ENCODE results near the gene ZFPL1.

DNA sequence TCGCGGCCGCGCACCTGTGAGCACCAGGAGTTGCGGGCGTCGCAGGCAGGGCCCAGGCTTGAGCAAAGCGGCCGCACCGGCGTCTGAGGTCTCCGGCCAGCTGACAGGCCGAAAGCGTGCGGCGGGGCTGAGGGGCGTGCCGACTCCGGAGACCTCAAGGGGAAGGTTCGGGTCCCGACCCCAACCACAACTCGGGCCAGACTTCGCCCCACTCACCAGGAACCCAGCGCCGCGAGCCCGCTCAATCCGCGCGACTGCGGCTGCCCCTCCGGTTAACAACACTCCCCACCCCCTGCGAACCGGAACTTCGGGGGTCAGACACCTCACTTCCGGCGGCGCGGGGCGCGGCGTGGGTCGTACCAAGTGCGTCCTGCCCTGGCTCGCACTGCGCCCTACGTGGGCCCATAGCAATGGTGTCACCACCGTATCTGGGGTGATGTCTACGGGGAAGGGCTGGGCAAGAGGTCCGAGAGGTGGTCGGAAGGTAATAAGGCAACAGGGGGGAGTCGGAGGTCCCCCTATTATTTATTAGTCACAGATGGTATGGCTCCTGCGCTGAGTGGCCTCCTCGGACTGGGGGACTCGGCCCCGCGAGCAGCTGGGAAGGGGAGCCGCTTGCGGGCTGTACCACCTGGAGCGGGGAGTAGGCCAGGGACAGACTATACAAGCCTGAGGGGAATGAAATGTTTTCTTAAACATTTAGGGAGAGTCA lies 50.4 kb downstream of the ZFPL1 start, which contains the start of gene SYVN1:
- no peak for TF ChIP-seq YY1 (IDR thresholded peaks at IDR 0.05; ENCODE audit: low read depth)
- no peak for TF ChIP-seq RAD21 (IDR thresholded peaks at IDR 0.05; ENCODE audit: low read depth)
- TF ChIP-seq TCF12 (IDR thresholded peaks at IDR 0.05; ENCODE audit: low read depth), result peak; percentile 71; the same call in 1 of the 2 replicates
- peak; percentile 72 for TF ChIP-seq CREB1 (IDR thresholded peaks at IDR 0.05; ENCODE audit: low read depth)
- no peak for TF ChIP-seq EP300 (IDR thresholded peaks at IDR 0.05; ENCODE audit: borderline replicate concordance)
